ENCODE data around the gene GHRHR. TPM values are rescaled to one million over a fixed set of nuclear protein-coding genes. Genes with fewer than 3 reads are reported as not detected.

GHRHR gene
- total and polyA plus RNA-seq, 8 donors: 0.31 to 0.51 (median 0.48) TPM; not detected in 5

GRCh38 chr7:30998180-30998579 is 34.4 kb downstream of the GHRHR start:
- Histone ChIP-seq H3K27ac (no peak overlapping the region), H3K4me1 (no peaks in the 10 kb centered on the region), H3K36me3 (no peaks in the 10 kb centered on the region), H3K9me3 (no peaks in the 10 kb centered on the region), H3K27me3 (no peaks in the 10 kb centered on the region), H3K4me3 (no peak overlapping the region)
- no peak for TF ChIP-seq CTCF (IDR thresholded peaks at IDR 0.05)
- DNase-seq (peak in 1 of 4 donors; percentile 51), ATAC-seq (no peak)
- intact Hi-C loops (cut with DNase I): no loop called here

GRCh38 chr7:31000161-31000693 is 36.5 kb downstream of the GHRHR start:
- Histone ChIP-seq H3K36me3 (no peaks in the 10 kb centered on the region), H3K9me3 (no peaks in the 10 kb centered on the region), H3K4me1 (no peaks in the 10 kb centered on the region), H3K27me3 (no peaks in the 10 kb centered on the region), H3K27ac (no peak overlapping the region), H3K4me3 (no peak overlapping the region)
- ATAC-seq: no peak
- peak in 1 of 4 donors; percentile 43 for DNase-seq
- no peak for TF ChIP-seq CTCF (IDR thresholded peaks at IDR 0.05)
- intact Hi-C loops (cut with DNase I): no loop called here

GRCh38 chr7:31000779-31001178 is 37.0 kb downstream of the GHRHR start:
- H3K27me3 ChIP-seq: no peaks in the 10 kb centered on the region
- intact Hi-C loops (cut with DNase I): no loop called here
- DNase-seq (no peak), ATAC-seq (no peak)
- H3K27ac ChIP-seq: no peak overlapping the region
- no peak overlapping the region for H3K4me3 ChIP-seq
- H3K36me3 ChIP-seq: no peaks in the 10 kb centered on the region
- H3K4me1 ChIP-seq: no peaks in the 10 kb centered on the region
- H3K9me3 ChIP-seq: no peaks in the 10 kb centered on the region
- TF ChIP-seq CTCF (IDR thresholded peaks at IDR 0.05): no peak

- TF ChIP-seq CTCF (IDR thresholded peaks at IDR 0.05): no peak
- ATAC-seq (peak; percentile 37), DNase-seq (no peak)
- Histone ChIP-seq H3K4me3 (no peak overlapping the region), H3K27ac (no peak overlapping the region), H3K27me3 (no peaks in the 10 kb centered on the region), H3K9me3 (no peaks in the 10 kb centered on the region), H3K4me1 (no peaks in the 10 kb centered on the region), H3K36me3 (no peaks in the 10 kb centered on the region)
- intact Hi-C loops (cut with DNase I): no loop called here
Observed at GRCh38 chr7:31002256-31002655, 38.5 kb downstream of the GHRHR start.

- Histone ChIP-seq H3K36me3 (no peaks in the 10 kb centered on the region), H3K4me1 (no peaks in the 10 kb centered on the region), H3K9me3 (no peaks in the 10 kb centered on the region), H3K4me3 (no peak overlapping the region), H3K27me3 (no peaks in the 10 kb centered on the region), H3K27ac (no peak overlapping the region)
- no peak for ATAC-seq
- no peak for TF ChIP-seq CTCF (IDR thresholded peaks at IDR 0.05)
- intact Hi-C loops (cut with DNase I): no loop called here
- no peak for DNase-seq
Observed at GRCh38 chr7:31003097-31003496, 39.3 kb downstream of the GHRHR start.
